ENCODE measurements around the gene LDB2. TPM values are rescaled to one million over a fixed set of nuclear protein-coding genes. Genes with fewer than 3 reads are reported as not detected.
A peak's percentile ranks its signal among the peaks of the same experiment; 100 is the strongest.

Gene LDB2
- total and polyA plus RNA-seq, 2 donors from 2014 or later: 26.9 to 59.9 TPM

DNA sequence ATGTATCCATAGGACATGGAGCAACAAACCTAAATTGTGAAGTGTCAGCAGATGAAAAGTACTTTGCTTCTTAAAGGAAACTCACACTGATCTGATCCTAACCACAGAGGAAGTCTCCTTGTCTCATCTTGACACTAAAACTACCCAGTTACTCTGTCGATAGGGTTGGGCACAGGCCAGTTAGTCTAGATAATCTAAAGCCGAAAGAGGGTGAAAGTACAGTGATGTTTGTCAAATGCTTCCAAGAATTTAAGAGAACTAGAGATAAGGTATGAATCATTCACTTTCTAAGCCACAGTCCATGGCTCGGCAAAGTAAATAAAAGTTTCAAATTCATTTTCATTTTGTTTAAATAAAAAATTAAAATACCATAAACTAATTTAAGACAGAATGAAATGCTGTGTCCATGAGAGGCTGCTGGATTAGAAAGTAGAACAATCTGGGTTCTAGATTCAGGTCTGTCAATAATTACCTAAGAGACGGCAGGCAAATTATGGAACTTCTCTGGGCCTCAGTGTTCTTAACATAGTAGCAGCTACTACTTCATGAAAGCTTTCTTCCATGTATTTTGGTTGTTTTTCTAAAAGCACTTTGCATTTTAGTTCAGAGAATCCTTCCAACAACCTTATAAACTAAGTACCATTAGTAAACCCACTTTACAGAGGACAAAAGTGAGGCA is 176.7 kb downstream of the LDB2 start:
- DNase-seq: no peak
- no peaks in the 10 kb centered on the region for H3K9me3 ChIP-seq (ENCODE audit: control insufficient read depth in 2 of 3, insufficient read depth in 1 of 3, low read length in 3 of 3)
- FAIRE-seq: peak; percentile 39
- no peaks in the 10 kb centered on the region for H3K4me1 ChIP-seq (ENCODE audit: control insufficient read depth in 2 of 3, insufficient read depth in 2 of 3, low read depth in 1 of 3, low read length in 3 of 3)
- H3K4me3 ChIP-seq (ENCODE audit: low read length in 3 of 3): peak overlapping the region in 2 of 3 donors; percentile 7 to 18
- no peak for TF ChIP-seq CTCF (IDR thresholded peaks at IDR 0.05; ENCODE audit: borderline replicate concordance, extremely low read depth, insufficient read depth)
- H3K27ac ChIP-seq (ENCODE audit: low read depth in 2 of 2, low read length in 2 of 2): no peak overlapping the region
- H3K36me3 ChIP-seq (ENCODE audit: control insufficient read depth in 2 of 3, insufficient read depth in 3 of 3, low read length in 3 of 3): no peaks in the 10 kb centered on the region
- no peaks in the 10 kb centered on the region for H3K27me3 ChIP-seq (ENCODE audit: control insufficient read depth, insufficient read depth, low read length)
- intact Hi-C loops (cut with DNase I): no loop called here
- H3K9ac ChIP-seq (ENCODE audit: low read length in 3 of 3): no peak overlapping the region

- Histone ChIP-seq H3K4me1 (ENCODE audit: control insufficient read depth in 2 of 3, insufficient read depth in 2 of 3, low read depth in 1 of 3, low read length in 3 of 3) (no peaks in the 10 kb centered on the region), H3K4me3 (ENCODE audit: low read length in 3 of 3) (no peak overlapping the region), H3K9me3 (ENCODE audit: control insufficient read depth in 2 of 3, insufficient read depth in 1 of 3, low read length in 3 of 3) (no peaks in the 10 kb centered on the region), H3K27ac (ENCODE audit: low read depth in 2 of 2, low read length in 2 of 2) (no peak overlapping the region), H3K9ac (ENCODE audit: low read length in 3 of 3) (no peak overlapping the region), H3K36me3 (ENCODE audit: control insufficient read depth in 2 of 3, insufficient read depth in 3 of 3, low read length in 3 of 3) (no peaks in the 10 kb centered on the region), H3K27me3 (ENCODE audit: control insufficient read depth, insufficient read depth, low read length) (no peaks in the 10 kb centered on the region)
- FAIRE-seq (no peak), DNase-seq (no peak)
- intact Hi-C loops (cut with DNase I): no loop called here
- no peak for TF ChIP-seq CTCF (IDR thresholded peaks at IDR 0.05; ENCODE audit: borderline replicate concordance, extremely low read depth, insufficient read depth)
Measured at GRCh38 chr4:16720761-16721160, 177.7 kb downstream of the LDB2 start.

DNA sequence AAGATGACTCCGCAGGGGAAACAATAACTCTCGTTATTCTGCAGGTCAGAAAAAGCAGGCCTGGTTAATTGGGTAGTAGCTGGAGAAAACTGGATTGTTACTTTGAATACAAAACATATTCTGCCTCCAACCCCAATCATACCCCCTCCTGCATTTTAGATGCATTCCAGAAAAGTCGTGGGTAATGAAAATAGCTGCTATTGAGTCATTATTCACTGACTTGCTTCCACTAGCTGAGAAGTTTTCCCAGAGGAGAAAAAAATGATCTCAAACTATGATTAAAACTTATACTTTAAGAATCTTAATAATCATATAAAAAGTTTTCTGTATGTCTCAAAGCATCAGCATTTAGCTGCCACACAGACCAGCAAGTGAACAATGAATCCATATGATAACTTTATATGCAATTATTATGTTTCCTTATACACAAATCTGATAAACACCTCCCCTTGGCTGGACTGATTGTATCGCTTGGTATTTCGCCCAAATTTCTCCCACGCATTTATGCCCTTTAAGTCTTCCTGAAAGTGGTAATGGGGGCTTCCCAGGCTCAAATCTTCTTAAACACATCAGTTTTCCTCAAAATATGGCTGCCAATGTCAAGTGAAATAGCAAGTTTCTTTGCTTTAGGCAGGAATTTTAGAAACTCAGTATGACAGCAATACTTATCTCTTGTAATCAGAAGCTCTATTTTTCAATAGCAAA is 181.0 kb downstream of the LDB2 start:
- Histone ChIP-seq H3K27me3 (ENCODE audit: control insufficient read depth, insufficient read depth, low read length) (no peaks in the 10 kb centered on the region), H3K9ac (ENCODE audit: low read length in 3 of 3) (no peak overlapping the region), H3K36me3 (ENCODE audit: control insufficient read depth in 2 of 3, insufficient read depth in 3 of 3, low read length in 3 of 3) (no peaks in the 10 kb centered on the region), H3K4me1 (ENCODE audit: control insufficient read depth in 2 of 3, insufficient read depth in 2 of 3, low read depth in 1 of 3, low read length in 3 of 3) (no peaks in the 10 kb centered on the region), H3K4me3 (ENCODE audit: low read length in 3 of 3) (no peak overlapping the region), H3K27ac (ENCODE audit: low read depth in 2 of 2, low read length in 2 of 2) (no peak overlapping the region), H3K9me3 (ENCODE audit: control insufficient read depth in 2 of 3, insufficient read depth in 1 of 3, low read length in 3 of 3) (no peaks in the 10 kb centered on the region)
- intact Hi-C loops (cut with DNase I): no loop called here
- no peak for TF ChIP-seq CTCF (IDR thresholded peaks at IDR 0.05; ENCODE audit: borderline replicate concordance, extremely low read depth, insufficient read depth)
- DNase-seq (no peak), FAIRE-seq (no peak)

Measured in kidney (tissue), 14 donors.